ENCODE results near the gene SORCS3.

DNA sequence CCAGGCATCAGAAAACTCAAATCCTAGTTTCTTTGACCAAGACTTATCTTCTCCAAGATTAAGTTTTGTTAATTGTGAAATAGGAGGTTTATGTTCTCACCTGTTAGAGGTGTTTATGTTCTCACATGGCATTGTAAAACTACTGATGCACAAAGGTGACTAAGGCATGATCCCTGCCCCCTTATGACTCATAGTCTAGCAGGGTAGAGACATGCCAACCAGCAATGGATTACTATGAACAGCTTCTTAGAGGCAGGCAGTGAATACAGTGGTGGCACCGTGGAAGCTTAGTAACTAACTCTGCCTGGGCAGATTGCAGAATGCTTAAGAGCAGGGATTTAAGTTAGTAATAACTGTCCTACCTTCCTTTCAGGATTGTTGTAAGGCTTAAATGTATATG lies 400.9 kb downstream of the SORCS3 start:
- TF ChIP-seq, protein P1, sequence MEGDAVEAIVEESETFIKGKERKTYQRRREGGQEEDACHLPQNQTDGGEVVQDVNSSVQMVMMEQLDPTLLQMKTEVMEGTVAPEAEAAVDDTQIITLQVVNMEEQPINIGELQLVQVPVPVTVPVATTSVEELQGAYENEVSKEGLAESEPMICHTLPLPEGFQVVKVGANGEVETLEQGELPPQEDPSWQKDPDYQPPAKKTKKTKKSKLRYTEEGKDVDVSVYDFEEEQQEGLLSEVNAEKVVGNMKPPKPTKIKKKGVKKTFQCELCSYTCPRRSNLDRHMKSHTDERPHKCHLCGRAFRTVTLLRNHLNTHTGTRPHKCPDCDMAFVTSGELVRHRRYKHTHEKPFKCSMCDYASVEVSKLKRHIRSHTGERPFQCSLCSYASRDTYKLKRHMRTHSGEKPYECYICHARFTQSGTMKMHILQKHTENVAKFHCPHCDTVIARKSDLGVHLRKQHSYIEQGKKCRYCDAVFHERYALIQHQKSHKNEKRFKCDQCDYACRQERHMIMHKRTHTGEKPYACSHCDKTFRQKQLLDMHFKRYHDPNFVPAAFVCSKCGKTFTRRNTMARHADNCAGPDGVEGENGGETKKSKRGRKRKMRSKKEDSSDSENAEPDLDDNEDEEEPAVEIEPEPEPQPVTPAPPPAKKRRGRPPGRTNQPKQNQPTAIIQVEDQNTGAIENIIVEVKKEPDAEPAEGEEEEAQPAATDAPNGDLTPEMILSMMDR (IDR thresholded peaks at IDR 0.05; ENCODE audit: borderline replicate concordance, extremely low read depth, low read length, poor library complexity, severe bottlenecking) = no peak
- TF ChIP-seq EZH2 (IDR thresholded peaks at IDR 0.05; ENCODE audit: borderline replicate concordance, low read depth, low read length, severe bottlenecking) = no peak
